Neural progenitor cell (in vitro differentiated cells): ENCODE measurements around the gene PPP1CC. TPM values are rescaled to one million over a fixed set of nuclear protein-coding genes. Genes with fewer than 3 reads are reported as not detected.

Experiments used
- DNase-seq: peaks from one replicate; pipeline ENCODE4 v3.0.0-alpha.2; 2016; ENCODE audit warnings: low spot score
- H2AFZ ChIP-seq: fragments of 200-600 bp; sonication (generic); replicated peaks from 2 replicates; pipeline ENCODE4 v1.6.1; 2016; ENCODE audit warnings: antibody characterized with exemption
- H3F3A ChIP-seq: fragments of 200-600 bp; sonication (generic); 2 replicates; pipeline ENCODE4 v1.6.1; 2016; ENCODE audit warnings: antibody characterized with exemption, low read depth
- H3K27ac ChIP-seq: fragments of 200-600 bp; sonication (generic); 2 replicates; pipeline ENCODE4 v1.5.1; 2016; ENCODE audit warnings: mild to moderate bottlenecking
- H3K27me3 ChIP-seq: fragments of 200-600 bp; sonication (generic); 2 replicates; pipeline ENCODE4 v1.6.1; 2016; ENCODE audit warnings: mild to moderate bottlenecking, moderate library complexity
- H3K36me3 ChIP-seq: fragments of 200-600 bp; sonication (generic); 2 replicates; pipeline ENCODE4 v1.5.1; 2016
- H3K4me1 ChIP-seq: fragments of 200-600 bp; sonication (generic); 2 replicates; pipeline ENCODE4 v1.6.1; 2016; ENCODE audit warnings: mixed run types
- H3K4me2 ChIP-seq: fragments of 200-600 bp; sonication (generic); 2 replicates; pipeline ENCODE4 v1.6.1; 2016
- H3K4me3 ChIP-seq: fragments of 200-600 bp; sonication (generic); 2 replicates; pipeline ENCODE4 v1.5.1; 2016
- H3K79me2 ChIP-seq: fragments of 200-600 bp; sonication (generic); 2 replicates; pipeline ENCODE4 v1.6.1; 2016; ENCODE audit warnings: low read depth
- H3K9ac ChIP-seq: fragments of 200-600 bp; sonication (generic); 2 replicates; pipeline ENCODE4 v1.6.1; 2016
- H3K9me3 ChIP-seq: fragments of 200-600 bp; sonication (generic); 2 replicates; pipeline ENCODE4 v1.5.1; 2016; ENCODE audit warnings: low read depth
- H4K20me1 ChIP-seq: fragments of 200-600 bp; sonication (generic); 2 replicates; pipeline ENCODE4 v1.6.1; 2016; ENCODE audit warnings: low read depth
- H3K27ac Mint-ChIP-seq: 3 replicates; pipeline ENCODE4 v1.8.0; 2021; ENCODE audit warnings: mixed read lengths
- H3K27me3 Mint-ChIP-seq: 2 replicates; pipeline ENCODE4 v1.8.0; 2022; ENCODE audit warnings: low read depth, mild to moderate bottlenecking, inconsistent platforms, moderate library complexity, mixed read lengths; ENCODE audit not compliant: insufficient read depth
- H3K36me3 Mint-ChIP-seq: 3 replicates; pipeline ENCODE4 v1.8.0; 2021; ENCODE audit warnings: mixed read lengths
- H3K4me1 Mint-ChIP-seq: 3 replicates; pipeline ENCODE4 v1.8.0; 2021; ENCODE audit warnings: mixed read lengths
- H3K4me3 Mint-ChIP-seq: 3 replicates; pipeline ENCODE4 v1.8.0; 2021; ENCODE audit warnings: mild to moderate bottlenecking, moderate library complexity, mixed read lengths
- H3K9me3 Mint-ChIP-seq: 3 replicates; pipeline ENCODE4 v1.8.0; 2020; ENCODE audit warnings: mixed read lengths
- CTCF ChIP-seq: fragments of 200-600 bp; sonication (generic); IDR thresholded peaks from 2 replicates; pipeline ENCODE4 v1.5.1; 2017; ENCODE audit warnings: antibody characterized with exemption, mild to moderate bottlenecking
- EZH2 ChIP-seq: fragments of 200-600 bp; sonication (generic); IDR thresholded peaks from 2 replicates; pipeline ENCODE4 v1.6.1; 2017; ENCODE audit warnings: antibody characterized with exemption, mild to moderate bottlenecking, moderate library complexity
- EZH2phosphoT487 ChIP-seq: fragments of 200-600 bp; sonication (generic); IDR thresholded peaks from 2 replicates; pipeline ENCODE4 v1.6.1; 2017; ENCODE audit warnings: antibody characterized with exemption
- total RNA-seq: library from RNA; depleted of rRNA; stranded (reverse); fragments of >200 nt; gene quantifications from 2 replicates; pipeline ENCODE4 v1.2.3, GENCODE V29; 2015; ENCODE audit warnings: low replicate concordance

Gene PPP1CC
- total RNA-seq, 1 donor from 2014 or later, result 629 TPM

GRCh38 chr12:110780448-110780847, 37.8 kb upstream of the PPP1CC start:
- no peaks in the 10 kb centered on the region for H4K20me1 ChIP-seq
- no peak overlapping the region for H2AFZ ChIP-seq
- Mint-ChIP-seq H3K4me3 (no peak overlapping the region), H3K4me1 (peaks cover 7% of the 10 kb centered on the region), H3K9me3 (no peaks in the 10 kb centered on the region), H3K36me3 (no peaks in the 10 kb centered on the region), H3K27ac (no peak overlapping the region), H3K27me3 (peaks cover 5% of the 10 kb centered on the region)
- no peaks in the 10 kb centered on the region for H3K9me3 ChIP-seq
- no peaks in the 10 kb centered on the region for H3K36me3 ChIP-seq
- H3K27me3 ChIP-seq, result no peaks in the 10 kb centered on the region
- H3K4me3 ChIP-seq, result no peak overlapping the region
- DNase-seq, result no peak
- H3K9ac ChIP-seq, result no peak overlapping the region
- H3F3A ChIP-seq, result no peaks in the 10 kb centered on the region
- no peaks in the 10 kb centered on the region for H3K79me2 ChIP-seq
- H3K27ac ChIP-seq, result no peak overlapping the region
- no peaks in the 10 kb centered on the region for H3K4me1 ChIP-seq
- TF ChIP-seq CTCF (no peak), EZH2 (no peak), EZH2phosphoT487 (no peak)
- no peak overlapping the region for H3K4me2 ChIP-seq

GRCh38 chr12:110778833-110779577, 36.3 kb upstream of the PPP1CC start:
- DNase-seq, result no peak
- TF ChIP-seq EZH2phosphoT487 (no peak), CTCF (no peak), EZH2 (no peak)
- no peaks in the 10 kb centered on the region for H3K9me3 Mint-ChIP-seq
- Histone ChIP-seq H3K4me2 (no peak overlapping the region), H2AFZ (no peak overlapping the region), H3K9ac (no peak overlapping the region), H3K4me3 (no peak overlapping the region), H3K4me1 (no peaks in the 10 kb centered on the region), H4K20me1 (no peaks in the 10 kb centered on the region), H3F3A (no peaks in the 10 kb centered on the region), H3K79me2 (no peaks in the 10 kb centered on the region), H3K36me3 (no peaks in the 10 kb centered on the region), H3K27ac (no peak overlapping the region), H3K27me3 (no peaks in the 10 kb centered on the region), H3K9me3 (no peaks in the 10 kb centered on the region)
- no peak overlapping the region for H3K4me3 Mint-ChIP-seq
- H3K27me3 Mint-ChIP-seq, result peaks cover 5% of the 10 kb centered on the region
- peak overlapping the region; percentile 2 for H3K27ac Mint-ChIP-seq
- H3K4me1 Mint-ChIP-seq, result peaks cover 7% of the 10 kb centered on the region
- no peaks in the 10 kb centered on the region for H3K36me3 Mint-ChIP-seq

GRCh38 chr12:110776410-110776809, 33.7 kb upstream of the PPP1CC start:
- H3K4me2 ChIP-seq, result no peak overlapping the region
- Mint-ChIP-seq H3K4me1 (peaks cover 7% of the 10 kb centered on the region), H3K36me3 (no peaks in the 10 kb centered on the region), H3K27ac (no peak overlapping the region), H3K9me3 (peaks cover 11% of the 10 kb centered on the region), H3K27me3 (peaks cover 2% of the 10 kb centered on the region), H3K4me3 (no peak overlapping the region)
- peaks cover 3% of the 10 kb centered on the region for H3F3A ChIP-seq
- no peaks in the 10 kb centered on the region for H3K79me2 ChIP-seq
- no peaks in the 10 kb centered on the region for H3K4me1 ChIP-seq
- H2AFZ ChIP-seq, result peak overlapping the region; percentile 42
- H3K36me3 ChIP-seq, result no peaks in the 10 kb centered on the region
- H3K27me3 ChIP-seq, result no peaks in the 10 kb centered on the region
- no peaks in the 10 kb centered on the region for H4K20me1 ChIP-seq
- no peak overlapping the region for H3K27ac ChIP-seq
- no peak overlapping the region for H3K9ac ChIP-seq
- H3K4me3 ChIP-seq, result no peak overlapping the region
- no peaks in the 10 kb centered on the region for H3K9me3 ChIP-seq
- no peak for TF ChIP-seq CTCF
- DNase-seq, result no peak
